Adrenal gland (tissue), 5 donors: ENCODE results near the gene ARFGAP3.

Source experiments
- CTCF ChIP-seq, 6 experiments: fragments of 450-650 bp in 4 of 6; fragments of 200-600 bp in 2 of 6; sonication (generic) in 1 of 6; IDR thresholded peaks; 1 replicate in 5 of 6; 2 replicates in 1 of 6; pipeline versions ENCODE4 v1.5.1 to v1.8.0; 2016 to 2021; ENCODE audit warnings: antibody characterized with exemption in 6 of 6, mild to moderate bottlenecking in 2 of 6, moderate library complexity in 1 of 6
- POLR2A ChIP-seq, 2 donors: fragments of 450-650 bp; IDR thresholded peaks; one replicate each; pipeline ENCODE4 v1.6.1; 2017; ENCODE audit warnings: antibody characterized with exemption in 2 of 2, mild to moderate bottlenecking in 2 of 2, moderate library complexity in 1 of 2
- donor health status: DM: no; HTN: no; CAD: no.

GRCh38 chr22:42862045-42862734 lies 5.1 kb upstream of the ARFGAP3 start:
- TF ChIP-seq CTCF (IDR thresholded peaks at IDR 0.05) (no peak), POLR2A (IDR thresholded peaks at IDR 0.05) (no peak)
